ENCODE results near the gene PPP2R2D. TPM values are rescaled to one million over a fixed set of nuclear protein-coding genes. Genes with fewer than 3 reads are reported as not detected.

Gene PPP2R2D
- total RNA-seq, 1 donor: 24.2 TPM

GRCh38 chr10:131888186-131888604 is 12.6 kb upstream of the PPP2R2D start:
- no peak for DNase-seq (ENCODE audit: low read depth)
- TF ChIP-seq CTCF (IDR thresholded peaks at IDR 0.05; ENCODE audit: insufficient read depth, low read length): no peak
- no peak overlapping the region for H3K4me3 ChIP-seq (ENCODE audit: low read depth, low read length)

- H3K4me3 ChIP-seq (ENCODE audit: low read depth, low read length): no peak overlapping the region
- TF ChIP-seq CTCF (IDR thresholded peaks at IDR 0.05; ENCODE audit: insufficient read depth, low read length): no peak
Measured at GRCh38 chr10:131889755-131890154, 11.1 kb upstream of the PPP2R2D start.

GRCh38 chr10:131890276-131891195 is 10.3 kb upstream of the PPP2R2D start:
- no peak for DNase-seq (ENCODE audit: low read depth)
- TF ChIP-seq CTCF (IDR thresholded peaks at IDR 0.05; ENCODE audit: insufficient read depth, low read length): no peak
- no peak overlapping the region for H3K4me3 ChIP-seq (ENCODE audit: low read depth, low read length)

More at GRCh38 chr10:131889755-131890154, 11.1 kb upstream of the PPP2R2D start:
- no peak for DNase-seq (ENCODE audit: low read depth)

GRCh38 chr10:131891196-131891928 is 9.4 kb upstream of the PPP2R2D start:
- TF ChIP-seq CTCF (IDR thresholded peaks at IDR 0.05; ENCODE audit: insufficient read depth, low read length): no peak
- DNase-seq (ENCODE audit: low read depth): no peak
- no peak overlapping the region for H3K4me3 ChIP-seq (ENCODE audit: low read depth, low read length)

GRCh38 chr10:131891929-131892805 is 8.6 kb upstream of the PPP2R2D start:
- no peak for TF ChIP-seq CTCF (IDR thresholded peaks at IDR 0.05; ENCODE audit: insufficient read depth, low read length)
- DNase-seq (ENCODE audit: low read depth): no peak
- no peak overlapping the region for H3K4me3 ChIP-seq (ENCODE audit: low read depth, low read length)

All from fibroblast of the aortic adventitia (primary cell).